OCI-LY7 (cell line): Measurements from ENCODE around the gene METTL25B.

Source experiments
- CTCF ChIP-seq: fragments of 200-600 bp; sonication (generic); conservative IDR thresholded peaks from 2 replicates; pipeline ENCODE4 v1.5.1; 2014; ENCODE audit warnings: mild to moderate bottlenecking, antibody characterized with exemption, low read length, moderate library complexity, mixed read lengths
- EZH2phosphoT487 ChIP-seq: fragments of 200-600 bp; sonication (generic); IDR thresholded peaks from 2 replicates; pipeline ENCODE4 v1.6.1; 2018; ENCODE audit warnings: low read depth, borderline replicate concordance, mild to moderate bottlenecking, mixed run types, antibody characterized with exemption, low read length, moderate library complexity, mixed read lengths

- TF ChIP-seq CTCF (no peak), EZH2phosphoT487 (no peak)
These were observed 15.6 kb upstream of the METTL25B start for GRCh38 chr1:156712626-156713025.
